GM12891 (cell line): ENCODE measurements around the gene ADAMTS17.

ENCODE experiments used
- DNase-seq: peaks from one replicate; pipeline ENCODE4 v3.0.0; 2011; ENCODE audit warnings: low spot score; ENCODE audit not compliant: insufficient read length
- FAIRE-seq: peaks from 2 replicates; lab custom pipeline; 2011; peaks lifted over from hg19 to GRCh38; lab: Jason Lieb, UNC
- PAX5 ChIP-seq: IDR thresholded peaks from 2 replicates; pipeline ENCODE4 v1.6.1; 2011; ENCODE audit warnings: low read length, moderate library complexity, mild to moderate bottlenecking; ENCODE audit not compliant: insufficient read depth, severe bottlenecking
- POLR2A ChIP-seq: IDR thresholded peaks from 2 replicates; pipeline ENCODE4 v1.6.1; 2011; ENCODE audit warnings: low read depth, low read length, control low read depth
- POLR2AphosphoS5 ChIP-seq: IDR thresholded peaks from 2 replicates; pipeline ENCODE4 v1.6.1; 2011; ENCODE audit warnings: low read depth, low read length, control low read depth
- POU2F2 ChIP-seq: IDR thresholded peaks from 2 replicates; pipeline ENCODE4 v1.6.1; 2011; ENCODE audit warnings: low read depth, mild to moderate bottlenecking, control low read depth, low read length, moderate library complexity
- SPI1 ChIP-seq: IDR thresholded peaks from 2 replicates; pipeline ENCODE4 v1.6.1; 2011; ENCODE audit warnings: low read depth, low read length, control low read depth
- TAF1 ChIP-seq: IDR thresholded peaks from 2 replicates; pipeline ENCODE4 v1.6.1; 2011; ENCODE audit warnings: low read depth, low read length, control low read depth

The ADAMTS17 gene

DNA sequence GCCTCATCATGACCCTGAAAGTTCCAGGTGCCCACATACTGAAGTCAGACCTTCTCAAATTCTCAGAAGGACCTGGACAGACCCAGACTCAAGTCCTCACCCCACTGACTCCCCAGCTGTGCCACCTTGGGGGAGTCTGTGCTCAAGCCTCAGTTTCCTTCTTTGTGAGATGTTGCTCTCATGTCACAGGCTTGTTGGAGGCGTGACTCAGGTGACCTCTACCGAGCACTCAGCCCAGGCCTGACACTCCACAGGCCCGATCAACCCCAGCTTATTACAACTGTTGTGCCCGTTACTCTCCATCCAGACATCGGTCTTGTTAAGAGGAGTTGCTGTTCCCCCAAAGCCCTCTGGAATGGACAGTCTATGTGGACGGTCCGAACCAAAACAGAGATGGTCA, 332.4 kb downstream of the ADAMTS17 start:
- FAIRE-seq (no peak), DNase-seq (no peak)
- TF ChIP-seq POLR2A (no peak), PAX5 (no peak), POU2F2 (no peak), POLR2AphosphoS5 (no peak), SPI1 (no peak), TAF1 (no peak)

DNA sequence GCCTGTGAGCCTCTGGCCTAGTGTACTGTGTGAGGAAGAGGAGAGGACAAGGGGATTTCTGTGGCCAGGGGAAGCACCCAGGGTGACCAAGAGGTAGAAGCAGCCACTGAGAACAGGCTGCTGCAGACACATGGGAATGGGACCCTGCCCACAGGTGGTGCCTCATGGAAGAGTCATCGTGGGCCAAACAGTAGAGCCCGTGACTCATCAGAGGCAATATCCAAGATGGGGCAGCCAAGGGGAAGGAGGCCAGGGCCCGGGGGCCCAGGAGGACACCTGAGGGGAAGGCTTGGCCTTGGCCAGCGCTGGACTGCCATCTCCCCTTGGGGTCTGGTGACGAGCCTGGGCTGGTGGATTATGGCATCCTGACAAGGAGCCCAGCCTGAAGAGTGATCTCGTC, 333.5 kb downstream of the ADAMTS17 start:
- no peak for FAIRE-seq
- TF ChIP-seq SPI1: no peak
- no peak for TF ChIP-seq POLR2A
- no peak for TF ChIP-seq POU2F2
- no peak for TF ChIP-seq TAF1
- no peak for TF ChIP-seq PAX5
- TF ChIP-seq POLR2AphosphoS5: no peak

DNA sequence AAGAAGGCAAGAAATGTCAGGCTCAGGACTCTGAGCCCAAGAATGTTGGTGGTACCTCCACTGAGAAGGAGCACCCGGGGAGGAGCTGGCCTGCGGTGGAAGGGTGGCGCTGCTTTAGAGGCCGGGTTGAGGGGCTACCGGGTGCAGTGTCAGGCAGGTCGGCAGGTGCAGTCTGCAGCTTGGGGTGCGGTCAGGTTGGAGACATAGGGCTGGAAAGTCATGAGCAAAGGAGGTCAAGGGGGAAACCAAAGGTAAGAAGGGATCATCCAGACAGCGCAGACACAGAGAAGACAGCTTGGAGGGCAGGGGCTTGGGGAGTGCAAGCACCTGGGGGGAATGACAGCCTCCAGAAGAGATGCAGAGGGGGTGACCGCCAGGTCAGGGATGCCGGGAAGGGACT, 334.2 kb downstream of the ADAMTS17 start:
- TF ChIP-seq POLR2AphosphoS5 (no peak), SPI1 (no peak), POU2F2 (no peak), TAF1 (no peak), POLR2A (no peak), PAX5 (no peak)
- DNase-seq (no peak), FAIRE-seq (no peak)

More for the DNA sequence above, 333.5 kb downstream of the ADAMTS17 start:
- DNase-seq: no peak

DNA sequence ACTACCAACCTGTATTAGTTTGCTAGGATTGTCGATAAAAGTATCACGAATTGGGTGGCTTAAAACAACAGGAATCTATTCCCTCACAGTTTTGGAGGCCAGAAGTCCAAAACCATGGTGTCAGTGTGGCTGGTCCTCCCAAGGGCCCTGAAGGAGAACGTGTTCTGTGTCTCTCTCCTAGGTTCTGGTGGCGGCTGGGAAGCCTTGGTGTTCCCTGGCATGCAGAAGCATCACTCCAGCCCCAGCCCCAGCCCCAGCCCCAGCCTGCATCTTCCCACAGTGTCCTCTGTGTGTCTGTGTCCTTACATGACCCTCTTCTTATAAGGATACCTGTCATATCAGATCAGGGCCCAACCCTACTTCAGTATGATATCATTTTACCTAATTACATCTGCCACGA, 336.1 kb downstream of the ADAMTS17 start:
- no peak for FAIRE-seq
- TF ChIP-seq POLR2A: no peak
- TF ChIP-seq POU2F2: no peak
- TF ChIP-seq POLR2AphosphoS5: no peak
- no peak for TF ChIP-seq TAF1
- no peak for TF ChIP-seq SPI1
- TF ChIP-seq PAX5: no peak
- DNase-seq: no peak

DNA sequence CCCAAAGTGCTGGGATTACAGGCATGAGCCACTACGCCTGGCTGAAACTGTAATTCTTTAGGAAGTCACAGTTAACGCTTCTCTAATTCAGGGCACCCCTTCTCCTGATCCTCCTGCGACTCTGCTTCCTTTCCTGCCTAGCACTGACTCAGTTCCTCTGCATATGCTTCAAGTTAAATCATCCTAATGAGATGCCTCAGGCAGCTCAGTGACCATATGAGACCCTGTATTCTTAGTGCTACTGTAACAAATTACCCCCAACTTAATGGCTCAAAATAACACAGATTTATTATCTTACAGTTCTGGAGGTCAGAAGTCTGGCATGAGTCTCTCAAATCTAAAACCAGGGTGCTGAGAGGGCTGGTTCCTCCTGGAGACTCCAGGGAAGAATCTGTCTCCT, 336.8 kb downstream of the ADAMTS17 start:
- FAIRE-seq (no peak), DNase-seq (no peak)
- no peak for TF ChIP-seq SPI1
- no peak for TF ChIP-seq PAX5
- no peak for TF ChIP-seq TAF1
- no peak for TF ChIP-seq POLR2A
- no peak for TF ChIP-seq POU2F2
- TF ChIP-seq POLR2AphosphoS5: no peak

DNA sequence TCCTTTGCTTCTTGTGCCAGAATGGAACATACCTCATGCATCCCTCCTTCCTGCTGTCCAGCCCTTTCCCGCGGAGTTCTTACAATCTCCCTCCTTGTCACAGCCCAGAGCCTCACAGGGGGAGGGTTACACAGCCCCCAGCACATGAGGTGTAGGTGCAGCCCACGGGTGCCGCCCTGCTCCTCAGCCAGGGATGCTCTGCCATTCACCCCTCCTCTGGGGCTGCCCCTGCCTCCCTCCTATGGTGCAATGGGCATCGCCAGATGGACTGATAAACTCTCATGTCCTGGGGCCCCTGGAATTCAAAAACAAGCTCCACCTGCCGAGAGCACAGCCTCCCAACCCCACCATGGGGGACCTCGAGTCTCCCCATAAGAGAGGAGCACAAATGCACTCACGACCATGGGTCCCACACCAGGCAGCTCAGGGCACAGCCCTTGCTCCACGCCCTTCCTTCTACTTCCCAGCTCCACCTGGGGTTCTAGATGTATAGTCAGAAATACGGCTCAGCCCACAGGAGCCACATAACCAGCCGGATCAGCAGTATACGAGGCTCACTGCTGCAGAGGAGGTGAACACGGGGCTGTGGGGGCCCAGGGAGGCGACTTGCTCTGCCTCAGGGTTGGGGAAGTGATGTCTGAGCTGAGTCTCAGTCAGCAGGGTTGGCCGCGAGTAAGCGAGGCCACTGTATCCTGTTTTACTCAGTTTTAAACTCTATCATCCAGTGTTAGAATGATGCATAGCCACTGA, 338.8 kb downstream of the ADAMTS17 start:
- FAIRE-seq (no peak), DNase-seq (no peak)
- TF ChIP-seq TAF1 (no peak), SPI1 (no peak), POU2F2 (no peak), PAX5 (no peak), POLR2AphosphoS5 (no peak), POLR2A (no peak)

DNA sequence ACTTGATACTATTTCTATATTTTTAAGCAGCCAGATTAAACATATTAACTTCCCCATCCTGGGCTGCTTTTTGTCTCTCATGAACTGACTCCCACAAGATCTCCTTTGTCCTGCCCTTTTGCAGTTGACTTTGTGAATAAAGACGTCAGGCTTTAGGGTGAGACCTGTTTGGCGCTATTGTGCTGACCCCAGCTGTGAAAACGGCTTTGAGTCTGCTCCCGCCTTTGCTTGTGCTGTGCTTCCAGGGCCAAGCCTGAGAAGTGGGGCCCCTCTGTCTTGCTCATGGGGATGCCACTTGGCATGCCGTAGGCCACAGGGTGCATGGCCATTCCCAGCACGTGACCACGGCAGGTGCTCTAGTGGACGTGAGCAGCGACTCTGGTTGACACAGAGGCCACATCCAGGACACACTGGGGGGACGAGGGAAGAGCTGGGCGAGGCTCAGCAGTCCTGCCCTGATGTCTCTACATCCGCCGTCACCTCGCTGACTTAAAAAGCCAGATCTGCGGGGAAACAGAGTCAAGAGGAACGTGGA, 339.6 kb downstream of the ADAMTS17 start:
- TF ChIP-seq PAX5 (no peak), POLR2AphosphoS5 (no peak), POU2F2 (no peak), TAF1 (no peak), POLR2A (no peak), SPI1 (no peak)
- FAIRE-seq (no peak), DNase-seq (no peak)

DNA sequence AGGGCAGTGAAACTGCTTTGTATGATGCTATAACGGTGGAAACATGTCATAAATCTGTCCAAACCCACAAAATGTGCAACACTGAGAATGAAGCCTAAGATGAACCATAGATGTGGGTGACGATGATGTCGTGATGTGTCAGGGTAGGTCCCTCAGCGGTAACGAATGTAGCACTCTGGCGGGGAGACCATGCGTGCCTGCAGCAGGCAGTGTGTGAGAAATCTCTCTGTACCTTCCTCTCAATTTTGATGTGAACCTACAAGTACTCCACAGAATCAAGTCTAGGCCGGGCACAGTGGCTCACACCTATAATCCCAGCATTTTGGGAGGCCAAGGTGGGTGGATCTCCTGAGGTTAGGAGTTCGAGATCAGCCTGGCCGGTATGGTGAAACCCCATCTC, 340.4 kb downstream of the ADAMTS17 start:
- DNase-seq (no peak), FAIRE-seq (no peak)
- no peak for TF ChIP-seq POLR2AphosphoS5
- no peak for TF ChIP-seq PAX5
- no peak for TF ChIP-seq POLR2A
- no peak for TF ChIP-seq POU2F2
- TF ChIP-seq TAF1: no peak
- TF ChIP-seq SPI1: no peak

DNA sequence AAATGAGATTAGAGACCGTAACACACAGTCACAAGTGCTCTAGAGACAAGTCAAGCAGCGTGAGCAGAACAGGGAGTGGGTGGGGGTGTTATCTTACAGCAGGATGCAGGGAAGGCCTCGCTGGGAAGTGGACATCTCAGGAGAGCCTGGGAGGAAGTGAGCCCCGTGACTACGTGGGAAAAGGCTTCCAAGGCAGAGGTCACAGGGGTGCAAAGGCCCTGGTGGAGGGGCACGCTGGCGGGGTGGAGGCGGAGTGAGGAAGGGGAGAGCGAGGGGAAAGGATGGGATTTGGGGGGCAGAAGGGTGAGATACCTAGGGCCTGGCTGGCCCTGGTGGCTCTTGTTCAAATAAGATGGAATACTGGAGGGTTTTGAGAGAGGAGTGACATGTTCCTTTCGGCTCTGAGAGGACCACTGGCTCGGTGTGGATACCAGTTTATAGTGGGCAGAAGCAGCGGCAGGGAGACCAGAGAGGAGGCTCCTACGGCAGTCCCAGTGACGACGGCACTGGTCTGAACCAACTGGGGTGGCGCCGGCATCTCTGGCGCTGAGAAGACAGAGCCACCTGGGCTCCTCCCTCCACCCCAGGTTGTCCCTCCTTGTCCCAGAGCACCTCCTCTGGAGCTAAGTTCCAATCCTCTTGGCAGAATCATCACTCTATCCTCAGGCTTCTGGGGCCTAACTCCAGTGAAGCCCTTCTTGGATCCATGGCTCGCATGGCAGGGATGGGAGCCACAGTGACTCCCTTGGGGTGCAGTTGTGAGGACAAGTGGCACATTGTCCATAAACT, 342.3 kb downstream of the ADAMTS17 start:
- no peak for FAIRE-seq
- TF ChIP-seq PAX5: no peak
- no peak for TF ChIP-seq POU2F2
- no peak for TF ChIP-seq TAF1
- no peak for TF ChIP-seq POLR2AphosphoS5
- TF ChIP-seq SPI1: no peak
- TF ChIP-seq POLR2A: no peak
- no peak for DNase-seq
